Superior temporal gyrus (tissue), 1 donor: Measurements from ENCODE around the gene TNNI2.

ENCODE experiments used
- DNase-seq: peaks from one replicate; pipeline ENCODE4 v3.0.0-alpha.2; 2016; ENCODE audit errors: extremely low spot score

TNNI2 gene

DNA sequence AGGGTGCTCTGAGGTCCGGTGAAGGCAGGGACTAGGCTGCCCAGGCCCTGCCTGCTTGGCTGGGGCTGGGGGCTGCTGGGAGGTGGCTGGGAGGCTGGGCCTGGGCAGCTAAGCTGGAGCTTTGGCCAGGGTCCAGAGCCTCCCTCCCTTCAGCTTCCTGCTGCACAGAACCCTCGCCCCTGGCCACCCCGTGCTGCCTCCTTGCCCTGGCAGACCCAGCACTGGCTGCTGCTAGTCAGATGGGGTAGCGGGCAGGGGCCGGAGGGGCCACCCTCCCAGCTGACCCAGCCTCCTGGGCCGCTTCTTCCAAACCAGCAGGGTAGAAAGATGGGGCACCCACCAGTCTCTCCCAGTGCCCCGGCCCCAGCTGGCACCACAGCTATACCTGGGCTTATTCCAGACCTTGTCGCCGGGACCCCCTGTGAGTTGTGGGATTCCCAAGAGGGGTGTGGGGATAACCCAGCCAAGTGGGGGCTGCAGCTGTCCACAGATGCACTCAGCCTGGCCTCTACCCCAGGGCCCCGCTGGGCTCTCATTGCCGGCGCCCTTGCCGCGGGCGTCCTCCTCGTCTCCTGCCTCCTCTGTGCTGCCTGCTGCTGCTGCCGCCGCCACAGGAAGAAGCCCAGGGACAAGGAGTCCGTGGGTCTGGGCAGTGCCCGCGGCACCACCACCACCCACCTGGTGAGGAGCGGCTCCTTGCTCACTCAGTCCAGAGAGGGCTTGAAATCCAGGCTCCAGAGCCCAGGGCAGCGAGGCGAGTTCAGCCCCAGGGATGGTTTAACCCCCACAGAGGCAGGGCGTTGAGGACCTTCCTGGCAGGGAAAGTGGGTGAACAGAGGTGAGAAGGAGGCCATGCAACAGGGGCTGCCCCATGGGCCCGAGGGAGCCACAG is 3.8 kb upstream of the TNNI2 start, which contains the start of gene SYT8:
Gene SYT8 (plus strand): TSS at position 212 of the 892 bp plus-strand sequence. CDS start 116 bp downstream, at position 328.
- DNase-seq = no peak

DNA sequence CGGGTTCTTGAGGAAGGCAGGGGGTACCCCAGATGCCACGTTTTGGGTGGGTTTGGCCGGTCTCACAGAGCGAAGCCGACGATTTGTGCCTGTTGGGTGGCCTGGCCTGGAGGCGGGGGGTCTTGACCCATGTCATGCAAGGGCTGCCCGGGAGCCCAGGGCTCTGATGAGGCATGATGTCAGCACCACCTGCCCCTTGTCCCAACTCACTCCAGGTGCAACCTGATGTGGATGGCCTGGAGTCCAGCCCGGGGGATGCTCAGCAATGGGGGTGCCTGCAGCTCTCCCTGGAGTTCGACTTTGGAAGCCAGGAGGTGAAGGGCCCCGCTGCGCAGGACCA is 3.1 kb upstream of the TNNI2 start:
- no peak for DNase-seq

DNA sequence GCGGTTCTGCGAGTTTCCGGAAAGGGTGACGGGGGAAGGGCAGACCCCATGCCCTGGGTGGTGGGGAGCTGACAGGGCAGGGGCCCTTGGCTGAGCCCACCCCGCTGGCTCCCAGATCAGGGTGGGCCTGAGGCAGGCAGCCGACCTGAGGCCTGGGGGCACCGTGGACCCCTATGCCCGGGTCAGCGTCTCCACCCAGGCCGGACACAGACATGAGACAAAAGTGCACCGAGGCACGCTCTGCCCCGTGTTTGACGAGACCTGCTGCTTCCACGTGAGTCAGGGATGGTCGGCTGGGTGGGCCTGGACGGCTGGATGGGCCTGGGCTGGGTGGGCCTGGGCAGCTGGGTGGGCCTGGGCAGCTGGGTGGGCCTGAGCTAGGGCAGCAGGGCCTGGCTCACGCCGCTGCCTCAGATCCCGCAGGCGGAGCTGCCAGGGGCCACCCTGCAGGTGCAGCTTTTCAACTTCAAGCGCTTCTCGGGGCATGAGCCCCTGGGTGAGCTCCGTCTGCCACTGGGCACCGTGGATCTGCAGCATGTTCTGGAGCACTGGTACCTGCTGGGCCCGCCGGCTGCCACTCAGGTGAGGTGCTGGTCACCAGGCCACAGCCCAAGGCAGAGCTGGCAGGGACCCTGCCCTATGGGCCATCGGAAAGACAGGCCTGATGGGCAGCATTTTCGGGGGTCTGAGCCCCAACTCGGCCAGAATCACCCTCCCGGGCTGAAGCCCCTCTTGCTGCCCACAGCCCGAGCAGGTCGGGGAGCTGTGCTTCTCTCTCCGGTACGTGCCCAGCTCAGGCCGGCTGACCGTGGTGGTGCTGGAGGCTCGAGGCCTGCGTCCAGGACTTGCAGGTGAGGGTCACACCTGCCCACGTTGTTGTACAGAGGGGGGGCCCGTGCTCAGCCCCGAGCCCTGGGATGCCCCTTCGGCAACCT is 2.5 kb upstream of the TNNI2 start:
- DNase-seq = no peak

DNA sequence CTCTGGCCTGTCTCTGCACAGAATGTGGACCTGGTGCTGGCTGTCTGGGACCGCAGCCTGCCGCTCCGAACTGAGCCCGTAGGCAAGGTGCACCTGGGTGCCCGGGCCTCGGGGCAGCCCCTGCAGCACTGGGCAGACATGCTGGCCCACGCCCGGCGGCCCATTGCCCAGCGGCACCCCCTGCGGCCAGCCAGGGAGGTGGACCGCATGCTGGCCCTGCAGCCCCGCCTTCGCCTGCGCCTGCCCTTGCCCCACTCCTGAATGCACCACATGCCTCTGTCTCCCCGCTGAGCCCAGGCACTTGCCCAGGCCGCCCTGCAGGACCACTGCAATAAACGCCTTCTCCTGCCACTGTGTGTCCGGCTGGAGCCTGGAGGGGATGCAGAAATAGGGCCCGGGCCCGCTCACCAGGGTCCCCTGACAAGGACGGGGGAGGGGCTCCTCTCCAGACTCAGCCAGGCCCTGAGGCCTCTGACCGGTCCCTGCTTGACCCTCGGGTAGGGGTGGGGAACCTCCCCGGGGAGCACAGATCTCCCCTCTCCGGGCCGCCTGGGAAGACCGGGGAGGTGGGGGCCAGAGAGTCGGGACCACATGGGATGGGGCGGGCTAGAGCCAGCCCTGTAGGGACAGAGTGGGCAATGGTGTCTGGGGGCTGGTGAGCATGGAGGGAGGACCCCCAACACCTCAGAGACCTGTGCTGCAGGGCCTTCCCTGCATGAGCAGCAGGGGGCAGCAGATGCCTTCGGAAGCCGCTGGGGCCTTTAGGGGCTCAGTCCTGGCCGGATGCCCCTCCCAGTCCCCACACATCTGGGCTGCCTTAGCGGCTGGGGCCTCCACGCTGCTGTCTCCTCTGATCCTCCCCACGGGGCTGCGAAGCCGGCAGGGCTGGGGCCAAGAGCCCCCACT is 1.4 kb upstream of the TNNI2 start:
- DNase-seq = peak; percentile 40

DNA sequence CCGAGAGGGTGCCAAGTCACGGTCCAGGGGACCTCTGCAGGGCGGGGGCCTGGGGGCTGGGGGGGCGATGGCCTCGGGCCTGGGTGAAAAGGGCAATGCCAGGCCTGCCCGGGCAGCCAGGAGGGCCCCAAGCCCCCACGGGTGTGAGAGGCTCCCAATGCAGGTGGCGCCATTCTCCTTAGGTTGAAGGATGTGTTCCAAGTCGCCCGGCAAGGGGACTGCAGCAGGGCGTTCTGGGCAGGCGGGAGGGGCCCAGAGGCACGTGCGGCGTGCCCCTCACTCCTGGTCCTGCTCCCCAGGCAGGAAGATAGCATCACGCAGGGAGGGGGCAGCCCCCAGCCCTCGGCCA is 730 bp upstream of the TNNI2 start:
- DNase-seq = no peak

DNA sequence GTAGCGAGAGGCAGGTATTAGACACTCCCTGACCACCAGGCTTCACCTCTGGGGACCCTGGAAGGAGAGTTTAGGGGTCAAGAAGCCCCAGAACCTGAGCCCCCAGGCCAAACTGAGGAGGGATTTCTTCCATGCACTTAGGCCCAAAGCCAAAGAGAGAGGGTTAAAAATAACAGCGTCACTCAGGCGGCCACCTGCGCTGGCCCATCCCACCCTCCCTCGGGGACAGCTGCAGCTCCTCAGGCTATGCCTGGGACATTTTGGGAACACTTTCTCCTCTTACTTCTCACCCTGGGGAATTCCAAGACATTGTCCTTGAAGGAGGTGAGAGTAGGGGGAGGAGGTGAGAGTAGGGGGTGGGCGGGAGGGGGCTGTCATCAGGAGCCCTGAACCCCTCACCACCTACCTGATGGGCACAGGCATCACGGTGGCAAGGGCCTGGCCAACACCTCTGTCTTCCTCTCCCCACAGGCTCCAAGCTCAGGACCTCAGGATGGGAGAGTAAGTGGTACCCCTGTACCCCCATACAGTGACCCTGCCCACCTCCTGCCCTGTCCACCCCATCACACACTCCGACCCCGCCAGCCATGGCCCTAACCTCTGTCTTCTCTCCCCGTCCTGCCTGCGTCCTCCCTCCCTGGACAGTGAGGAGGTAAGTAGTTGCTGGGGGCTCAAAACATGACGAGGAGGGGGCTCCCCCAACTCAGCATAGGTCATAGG is 583 bp downstream of the TNNI2 start:
- DNase-seq = no peak

DNA sequence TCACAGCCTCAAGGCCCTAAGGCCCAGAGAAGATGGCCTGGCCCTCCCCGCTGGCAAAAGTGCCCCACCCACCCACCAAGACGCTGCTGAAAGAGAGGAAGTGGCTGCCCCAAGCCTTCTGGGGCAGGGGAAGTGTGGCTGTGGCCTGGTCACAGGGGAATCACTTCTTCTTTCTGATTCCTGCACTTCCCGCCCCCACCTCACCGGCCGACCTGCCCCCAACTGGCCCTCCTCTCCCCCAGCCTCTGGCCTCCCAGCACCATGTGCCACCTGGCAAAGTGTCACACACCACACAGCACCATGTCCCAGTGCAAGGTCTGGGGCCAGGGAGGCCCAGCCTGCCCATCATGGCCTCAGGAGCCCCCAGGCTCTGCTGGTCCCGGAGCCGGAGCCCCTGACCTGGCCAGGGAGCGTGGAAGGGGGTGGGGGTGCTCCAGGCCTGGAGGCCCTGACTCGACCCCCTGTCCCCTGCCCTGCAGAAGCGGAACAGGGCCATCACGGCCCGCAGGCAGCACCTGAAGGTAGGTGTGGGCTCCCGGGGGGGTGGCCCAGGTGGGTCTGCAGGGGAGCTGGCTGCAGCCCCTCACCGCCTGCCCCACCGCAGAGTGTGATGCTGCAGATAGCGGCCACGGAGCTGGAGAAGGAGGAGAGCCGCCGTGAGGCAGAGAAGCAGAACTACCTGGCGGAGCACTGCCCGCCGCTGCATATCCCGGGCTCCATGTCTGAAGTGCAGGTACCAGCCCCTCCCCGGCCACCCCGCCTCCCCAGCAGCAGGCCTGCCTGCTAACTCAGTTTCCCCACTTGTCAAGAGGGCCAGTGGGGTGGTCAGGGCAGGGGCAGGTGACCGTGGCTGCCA is 1.4 kb downstream of the TNNI2 start:
- no peak for DNase-seq

DNA sequence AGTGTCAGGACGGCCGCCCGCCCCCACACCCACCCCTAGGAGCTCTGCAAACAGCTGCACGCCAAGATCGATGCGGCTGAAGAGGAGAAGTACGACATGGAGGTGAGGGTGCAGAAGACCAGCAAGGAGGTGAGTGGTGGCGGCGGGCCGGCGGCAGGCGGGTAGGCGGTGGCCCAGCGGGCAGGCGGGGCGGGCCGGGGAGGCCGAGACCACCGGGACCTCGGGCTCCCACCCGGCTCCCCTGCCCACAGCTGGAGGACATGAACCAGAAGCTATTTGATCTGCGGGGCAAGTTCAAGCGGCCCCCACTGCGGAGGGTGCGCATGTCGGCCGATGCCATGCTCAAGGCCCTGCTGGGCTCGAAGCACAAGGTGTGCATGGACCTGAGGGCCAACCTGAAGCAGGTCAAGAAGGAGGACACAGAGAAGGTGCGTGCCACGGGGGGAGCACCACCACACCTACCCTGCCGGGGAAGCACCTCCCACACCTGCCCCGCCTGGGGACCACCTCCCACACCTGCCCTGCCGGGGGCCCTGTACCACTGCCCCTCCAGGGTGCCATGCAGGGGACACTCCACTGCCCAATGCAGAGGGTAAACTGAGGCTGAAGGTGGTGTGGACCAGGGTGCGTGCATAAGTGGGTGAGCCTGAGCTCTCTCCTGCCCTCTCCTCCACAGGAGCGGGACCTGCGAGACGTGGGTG is 2.1 kb downstream of the TNNI2 start:
- no peak for DNase-seq

DNA sequence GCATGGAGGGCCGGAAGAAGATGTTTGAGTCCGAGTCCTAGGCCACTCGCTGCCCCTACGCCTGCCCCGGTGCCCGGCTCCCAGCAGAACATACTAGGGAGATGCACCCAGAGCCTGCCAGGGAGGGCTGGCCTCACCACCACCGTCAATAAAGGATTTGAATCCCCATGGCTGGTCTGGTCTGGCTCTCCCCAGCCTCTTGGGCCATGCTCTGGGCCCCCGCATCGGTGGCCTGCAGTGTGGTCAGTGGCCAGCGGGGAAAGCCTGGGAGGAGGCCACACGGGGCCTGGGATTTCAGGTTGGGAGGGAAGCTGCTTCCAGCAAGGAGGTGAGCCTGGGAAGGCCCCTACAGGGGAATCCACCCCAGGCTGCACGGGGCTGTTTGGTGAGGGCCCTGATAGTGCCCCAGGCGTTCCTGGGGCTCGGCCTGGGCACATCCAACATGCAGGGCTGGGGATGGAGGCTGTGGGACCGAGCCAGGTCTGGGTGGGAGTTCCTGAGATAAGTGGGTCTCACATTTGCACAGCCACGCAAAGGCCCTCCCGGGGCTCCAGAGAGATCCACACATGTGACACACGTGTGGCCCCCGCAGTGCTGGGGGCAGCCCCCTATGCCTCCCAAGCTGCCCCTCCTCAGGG is 2.8 kb downstream of the TNNI2 start:
- no peak for DNase-seq

DNA sequence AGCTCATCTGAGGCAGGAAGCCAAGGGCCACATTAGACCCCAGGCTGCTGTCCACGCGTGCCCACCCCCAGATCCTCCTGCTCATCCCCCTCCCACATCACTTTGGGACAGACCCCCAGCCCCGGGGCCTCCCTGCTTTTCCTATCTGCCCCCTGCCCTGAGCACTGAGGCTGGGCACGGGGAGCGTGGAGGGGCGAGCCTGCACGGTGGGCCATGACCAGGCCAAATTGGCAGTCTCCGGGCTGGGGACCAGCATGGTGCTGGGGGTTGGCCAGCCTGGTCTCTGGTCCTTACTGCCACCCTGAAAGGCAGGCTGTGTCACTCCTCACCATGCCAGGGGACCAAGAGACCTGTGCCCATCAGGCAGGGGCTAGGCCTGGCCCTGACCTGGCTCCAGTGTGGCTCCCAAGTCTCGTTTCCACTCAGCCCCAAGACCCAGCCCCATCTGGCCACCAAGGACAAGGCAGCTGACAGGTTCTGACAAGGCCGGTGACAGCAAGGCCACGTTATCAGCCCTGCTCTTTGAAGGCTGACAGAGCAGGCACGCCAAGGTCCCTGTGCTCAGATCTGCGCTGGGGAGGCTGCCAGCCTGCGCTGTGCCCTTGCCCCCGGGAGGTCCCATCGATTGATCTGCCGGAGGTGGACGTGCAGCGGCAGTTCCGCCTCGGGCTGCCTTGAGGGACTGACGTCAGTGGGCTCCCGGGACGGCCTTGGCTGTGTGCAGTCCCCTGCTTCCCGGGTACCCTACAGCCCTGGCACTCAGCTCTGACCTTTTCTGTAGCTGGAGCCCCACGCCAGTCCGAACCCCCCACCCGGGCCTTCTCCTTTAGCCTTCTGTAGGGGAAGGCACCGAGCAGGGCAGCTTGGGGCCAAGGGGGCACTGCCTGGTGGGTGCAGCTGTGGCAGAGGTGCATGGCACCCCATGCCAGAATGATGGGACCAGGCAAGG is 3.6 kb downstream of the TNNI2 start:
- DNase-seq = no peak

DNA sequence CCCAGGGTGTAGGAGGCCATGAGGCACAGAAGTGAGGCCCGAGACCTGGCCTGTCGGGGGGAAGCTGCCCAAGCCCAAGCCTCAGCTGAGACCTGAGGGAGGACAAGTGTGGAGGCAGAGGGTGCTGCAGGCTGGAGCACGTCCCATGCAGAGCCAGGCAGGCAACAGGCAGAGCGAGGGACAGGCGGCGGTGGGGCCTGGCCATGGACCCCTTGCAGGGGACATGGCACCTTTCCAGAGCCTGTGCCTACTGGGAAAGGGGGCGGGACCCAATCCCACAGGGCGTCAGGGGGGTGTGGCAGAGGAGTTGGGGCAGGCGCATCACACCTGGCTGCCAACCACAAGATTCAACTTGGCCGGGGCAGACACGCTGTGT is 4.3 kb downstream of the TNNI2 start:
- DNase-seq = no peak

DNA sequence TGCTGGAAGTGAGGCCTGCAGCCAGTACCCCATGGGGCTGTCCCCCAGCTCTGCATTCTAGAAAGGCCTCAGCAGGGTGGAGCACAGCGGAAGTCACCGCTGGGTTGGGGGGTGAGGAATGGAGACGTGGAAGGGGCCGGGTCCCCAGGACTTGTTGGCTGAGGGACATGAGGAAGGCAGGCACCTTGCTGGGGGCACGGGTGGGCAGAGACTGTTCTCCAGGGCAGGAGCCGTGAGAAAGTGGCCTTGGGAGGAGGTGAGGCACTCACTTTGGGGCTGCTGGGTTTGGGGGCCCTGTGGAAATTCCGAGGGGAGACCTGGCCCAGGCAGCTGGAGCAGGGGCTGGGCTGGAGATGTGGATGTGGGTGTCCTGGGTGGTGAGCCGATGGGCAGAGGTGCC is 5.0 kb downstream of the TNNI2 start:
- no peak for DNase-seq

DNA sequence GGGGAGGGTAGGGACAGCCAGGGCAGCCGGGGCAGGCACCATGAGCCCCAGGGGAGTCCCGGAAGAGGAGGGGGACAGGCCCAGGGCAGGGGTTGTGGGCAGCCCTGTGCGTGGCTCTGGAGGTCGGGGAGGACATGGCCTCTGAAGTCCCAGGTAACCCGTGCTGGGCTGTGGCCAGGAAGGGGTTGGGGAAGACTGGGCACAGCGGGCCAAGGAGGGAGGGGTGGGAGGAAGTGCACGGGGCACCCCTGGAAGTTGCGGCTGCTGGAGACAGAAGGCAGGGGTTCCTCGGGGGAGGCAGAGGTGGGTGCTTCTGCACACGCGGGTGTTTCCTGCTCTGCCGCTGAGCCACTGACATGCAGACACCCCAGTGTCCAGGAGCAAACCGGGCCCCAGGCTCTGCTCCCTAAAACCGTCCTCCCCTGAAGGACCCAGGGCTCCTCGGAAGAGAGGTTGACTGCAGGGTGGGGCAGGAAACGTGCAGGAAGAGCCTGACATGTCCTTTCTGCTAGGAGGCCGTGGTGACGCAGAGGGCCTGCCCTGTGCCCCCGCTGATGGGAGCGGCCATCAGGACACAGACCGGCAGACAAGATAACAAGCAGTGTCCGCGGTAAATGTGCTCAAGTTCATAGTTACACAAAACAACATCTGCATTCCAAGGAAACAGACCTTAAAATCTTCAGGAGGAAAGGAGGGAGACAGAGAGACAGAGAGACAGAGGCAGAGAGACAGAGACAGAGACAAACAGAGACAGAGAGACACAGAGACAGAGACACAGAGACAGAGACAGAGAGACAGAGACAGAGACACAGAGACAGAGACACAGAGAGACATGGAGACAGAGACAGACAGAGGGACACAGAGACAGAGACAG is 5.7 kb downstream of the TNNI2 start:
- no peak for DNase-seq

DNA sequence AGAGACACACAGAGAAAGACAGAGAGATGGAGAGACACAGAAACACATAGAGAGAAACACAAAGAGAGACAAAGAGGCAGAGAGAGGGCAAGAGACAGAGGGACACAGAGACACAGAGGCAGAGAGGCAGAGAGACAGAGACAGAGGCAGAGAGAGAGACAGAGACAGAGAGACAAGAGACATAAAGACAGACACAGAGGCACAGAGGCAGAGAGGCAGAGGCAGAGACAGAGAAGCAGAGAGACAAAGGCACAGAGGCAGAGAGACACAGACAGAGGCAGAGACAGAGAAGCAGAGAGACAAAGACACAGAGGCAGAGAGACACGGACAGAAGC is 6.3 kb downstream of the TNNI2 start:
- DNase-seq = no peak

DNA sequence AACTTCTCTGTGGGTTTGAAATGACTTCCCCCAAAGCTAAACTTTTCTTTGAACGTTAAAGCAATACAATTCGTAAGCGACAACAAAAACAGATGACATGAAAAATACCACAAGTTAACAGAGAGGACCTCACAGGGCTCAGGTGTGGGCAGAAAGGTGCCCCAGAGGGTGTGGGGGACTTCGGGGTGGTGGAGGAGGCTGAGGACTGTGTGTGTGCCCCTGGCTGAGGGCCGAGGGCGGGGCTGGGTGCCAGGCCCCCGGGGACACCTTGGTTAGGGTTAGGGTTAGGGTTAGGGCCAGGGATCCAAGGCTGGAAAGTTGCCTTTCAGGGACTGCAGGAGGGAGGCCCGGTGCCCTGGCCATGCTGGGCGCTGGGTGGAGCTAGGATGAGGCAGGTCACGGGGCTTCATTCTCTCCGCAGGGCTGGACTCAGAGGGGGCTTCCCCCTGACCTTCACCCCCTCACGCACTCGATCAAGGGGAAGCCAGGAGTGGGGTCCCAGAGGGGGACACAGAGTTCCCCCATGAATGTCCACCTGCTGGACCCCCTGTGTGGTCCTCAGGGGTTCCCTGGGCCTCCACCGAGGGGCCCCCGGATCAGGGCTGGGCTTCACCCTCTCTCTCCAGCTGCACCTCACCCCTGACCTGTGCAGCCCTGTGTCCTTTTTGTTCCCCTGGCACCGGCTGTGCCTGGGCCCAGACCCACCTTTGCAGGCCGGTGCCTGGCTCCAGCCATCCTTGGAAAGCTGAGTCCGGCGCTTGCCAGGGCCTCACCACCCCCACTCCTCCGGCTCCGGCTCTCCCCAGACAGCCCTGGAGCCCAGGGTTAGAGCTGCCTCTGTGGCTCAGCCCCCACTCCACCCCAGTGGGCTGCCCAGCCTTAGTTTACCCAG is 7.0 kb downstream of the TNNI2 start:
- no peak for DNase-seq

DNA sequence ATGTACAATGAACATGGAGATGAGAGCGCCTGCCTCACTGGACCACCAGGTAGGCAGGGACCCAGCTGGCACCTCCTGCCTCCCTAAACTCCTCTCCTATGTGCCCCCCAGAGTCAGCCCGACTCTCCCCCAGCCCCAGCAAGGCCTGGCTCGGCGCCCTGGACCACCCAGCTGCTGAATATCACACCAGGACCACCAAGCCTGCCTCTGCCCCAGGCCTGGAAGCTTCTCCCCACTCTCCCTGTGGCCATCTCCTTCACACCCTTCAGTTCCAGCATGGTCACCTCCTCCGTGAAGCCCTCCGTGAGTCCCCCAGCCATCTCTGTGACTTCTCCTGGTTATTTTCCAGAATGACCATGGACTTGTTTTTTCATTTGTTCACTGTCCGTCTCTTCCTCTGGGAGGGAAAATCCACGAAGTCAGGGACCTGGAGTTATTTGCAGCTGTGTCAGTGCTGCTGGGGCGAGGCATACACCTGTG is 7.7 kb downstream of the TNNI2 start:
- DNase-seq = no peak
